ENCODE data around the gene MPPE1.

The MPPE1 gene

DNA sequence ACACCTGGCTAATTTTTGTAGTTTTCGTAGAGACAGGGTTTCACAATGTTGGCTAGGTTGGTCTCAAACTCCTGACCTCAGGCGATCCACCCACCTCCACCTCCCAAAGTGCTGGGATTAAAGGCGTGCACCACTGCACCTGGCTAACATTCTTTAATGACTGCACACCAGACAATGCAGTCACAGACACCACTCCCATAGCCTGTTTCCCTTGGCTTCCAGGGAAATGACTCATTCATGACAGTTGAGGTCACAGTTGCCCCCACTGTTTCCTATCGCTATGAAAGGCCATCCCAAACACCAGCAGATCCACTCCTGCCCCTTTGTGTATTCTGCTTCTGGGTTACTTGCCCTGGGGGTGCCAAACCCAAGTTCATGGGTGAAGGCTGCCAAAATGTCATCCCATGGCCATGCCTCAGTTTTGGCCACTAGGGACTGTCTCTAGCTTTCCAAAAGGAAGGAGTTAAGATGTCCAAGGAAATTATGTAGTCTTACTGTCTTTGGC, 48.2 kb downstream of the MPPE1 start:
- TF ChIP-seq GATA3 (IDR thresholded peaks at IDR 0.05; ENCODE audit: low read depth, low read length) (no peak), GATA2 (IDR thresholded peaks at IDR 0.05; ENCODE audit: low read depth, low read length) (no peak)

DNA sequence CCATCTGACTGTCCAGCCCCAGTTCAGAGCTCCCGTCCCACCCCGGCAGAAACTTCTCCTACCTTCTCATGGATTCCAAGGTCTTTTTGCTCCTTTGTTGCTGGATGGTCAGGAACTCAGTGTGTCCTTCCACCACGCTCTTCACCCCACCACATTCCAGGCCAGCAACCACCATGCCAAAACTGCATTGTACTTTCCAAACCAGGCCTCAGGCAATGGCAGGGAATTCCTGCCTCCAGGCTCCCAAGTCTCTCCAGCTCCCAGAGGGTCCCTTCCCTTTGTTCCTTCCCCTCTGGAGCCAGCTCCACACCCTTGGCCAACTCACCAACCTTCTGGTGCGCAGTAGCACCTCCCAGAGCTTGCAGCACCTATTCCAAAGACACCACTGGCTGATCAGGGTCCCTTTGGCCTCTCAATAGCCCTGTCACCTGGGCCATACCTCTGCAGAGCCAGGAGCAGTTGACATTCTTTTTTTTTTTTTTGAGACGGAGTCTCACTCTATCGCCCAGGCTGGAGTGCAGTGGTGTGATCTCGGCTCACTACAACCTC, 48.8 kb downstream of the MPPE1 start:
- TF ChIP-seq GATA2 (IDR thresholded peaks at IDR 0.05; ENCODE audit: low read depth, low read length) (no peak), GATA3 (IDR thresholded peaks at IDR 0.05; ENCODE audit: low read depth, low read length) (no peak)

- TF ChIP-seq GATA3 (IDR thresholded peaks at IDR 0.05; ENCODE audit: low read depth, low read length) (no peak), GATA2 (IDR thresholded peaks at IDR 0.05; ENCODE audit: low read depth, low read length) (no peak)
Observed at GRCh38 chr18:11857177-11857887, 50.8 kb downstream of the MPPE1 start.

- TF ChIP-seq GATA3 (IDR thresholded peaks at IDR 0.05; ENCODE audit: low read depth, low read length): no peak
- TF ChIP-seq GATA2 (IDR thresholded peaks at IDR 0.05; ENCODE audit: low read depth, low read length): no peak
Observed at GRCh38 chr18:11851806-11852337, 56.2 kb downstream of the MPPE1 start.

GRCh38 chr18:11851146-11851805, 56.8 kb downstream of the MPPE1 start, which contains the start of gene CHMP1B:
TSS of gene CHMP1B (plus strand) at chr18:11851413. CDS start at chr18:11851512, 99 bp downstream.
- TF ChIP-seq GATA3 (IDR thresholded peaks at IDR 0.05; ENCODE audit: low read depth, low read length): no peak
- TF ChIP-seq GATA2 (IDR thresholded peaks at IDR 0.05; ENCODE audit: low read depth, low read length): no peak

- TF ChIP-seq GATA3 (IDR thresholded peaks at IDR 0.05; ENCODE audit: low read depth, low read length): no peak
- TF ChIP-seq GATA2 (IDR thresholded peaks at IDR 0.05; ENCODE audit: low read depth, low read length): no peak
Observed at GRCh38 chr18:11850821-11851145, 57.3 kb downstream of the MPPE1 start.

DNA sequence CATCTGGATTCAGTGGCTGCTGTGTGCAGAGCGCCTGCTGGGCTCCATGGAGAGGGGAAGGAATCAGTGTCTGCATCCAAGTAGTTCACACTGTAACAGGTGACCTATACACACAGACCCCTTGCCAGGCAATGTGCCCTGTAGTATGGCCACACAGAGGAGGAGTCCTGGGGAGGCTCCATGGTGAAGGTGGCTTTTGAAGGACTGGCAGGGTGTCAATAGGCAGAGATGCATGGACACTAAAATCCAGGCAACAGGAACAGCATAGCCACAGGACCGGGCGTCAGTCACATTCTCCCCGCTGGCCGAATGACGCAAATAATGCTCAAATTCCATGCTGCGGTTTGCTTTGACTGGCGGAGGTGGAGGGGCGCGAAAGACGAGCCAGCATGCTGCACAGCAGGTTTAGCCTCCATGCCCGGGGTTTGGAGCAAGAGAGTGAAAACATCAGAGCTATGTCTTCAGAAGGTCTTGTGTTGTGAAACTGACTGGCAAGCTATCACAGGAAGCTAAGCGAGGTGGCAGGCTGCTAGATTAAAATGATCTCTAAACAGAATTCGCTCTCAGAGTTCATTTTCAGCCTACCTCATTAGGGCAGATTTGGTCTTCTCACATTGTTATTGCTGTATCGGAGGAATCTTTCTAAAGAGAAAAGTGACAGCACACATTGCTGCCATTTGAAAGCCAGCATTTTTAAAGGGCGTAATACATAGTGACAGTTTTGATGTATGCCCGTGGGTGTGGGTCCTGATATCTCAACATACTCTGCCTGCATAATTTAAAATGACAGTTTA, 58.1 kb downstream of the MPPE1 start:
- TF ChIP-seq GATA3 (IDR thresholded peaks at IDR 0.05; ENCODE audit: low read depth, low read length): no peak
- no peak for TF ChIP-seq GATA2 (IDR thresholded peaks at IDR 0.05; ENCODE audit: low read depth, low read length)

DNA sequence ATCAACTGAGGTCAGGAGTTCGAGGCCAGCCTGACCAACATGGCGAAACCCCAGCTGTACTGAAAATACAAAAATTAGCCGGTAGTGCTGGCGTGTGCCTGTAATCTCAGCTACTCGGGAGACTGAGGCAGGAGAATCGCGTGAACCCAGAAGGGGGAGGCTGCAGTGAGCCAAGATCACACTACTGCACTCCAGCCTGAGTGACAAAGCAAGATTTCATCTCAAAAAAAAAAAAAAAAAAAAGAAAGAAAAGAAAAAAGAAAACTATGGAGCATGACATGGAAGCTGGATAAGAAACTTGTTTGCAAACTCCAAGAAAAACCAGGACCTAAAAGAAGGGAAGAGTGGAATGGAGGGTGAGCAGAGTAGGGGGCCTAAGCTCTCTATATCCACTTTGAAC, 58.8 kb downstream of the MPPE1 start:
- TF ChIP-seq GATA3 (IDR thresholded peaks at IDR 0.05; ENCODE audit: low read depth, low read length): no peak

DNA sequence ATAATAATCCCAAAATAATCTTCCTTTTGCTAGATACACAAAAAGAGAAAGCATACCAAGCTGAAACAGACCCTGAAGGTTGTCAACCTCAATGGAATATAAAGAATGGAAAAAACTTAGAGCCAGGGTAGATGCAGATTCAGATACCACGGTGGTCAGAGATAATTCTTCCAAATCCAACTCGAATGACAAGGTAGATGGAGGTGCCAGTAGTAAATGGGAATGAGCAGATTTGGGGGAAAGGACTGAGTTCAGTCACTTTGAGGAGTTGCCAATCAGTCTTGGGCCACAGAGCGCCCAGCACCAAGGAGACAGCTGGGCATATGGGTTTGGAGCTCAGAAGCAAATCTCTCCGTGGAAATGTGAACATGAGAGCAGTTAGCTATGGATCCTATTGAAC, 60.3 kb downstream of the MPPE1 start:
- no peak for TF ChIP-seq GATA3 (IDR thresholded peaks at IDR 0.05; ENCODE audit: low read depth, low read length)
- TF ChIP-seq GATA2 (IDR thresholded peaks at IDR 0.05; ENCODE audit: low read depth, low read length): no peak

DNA sequence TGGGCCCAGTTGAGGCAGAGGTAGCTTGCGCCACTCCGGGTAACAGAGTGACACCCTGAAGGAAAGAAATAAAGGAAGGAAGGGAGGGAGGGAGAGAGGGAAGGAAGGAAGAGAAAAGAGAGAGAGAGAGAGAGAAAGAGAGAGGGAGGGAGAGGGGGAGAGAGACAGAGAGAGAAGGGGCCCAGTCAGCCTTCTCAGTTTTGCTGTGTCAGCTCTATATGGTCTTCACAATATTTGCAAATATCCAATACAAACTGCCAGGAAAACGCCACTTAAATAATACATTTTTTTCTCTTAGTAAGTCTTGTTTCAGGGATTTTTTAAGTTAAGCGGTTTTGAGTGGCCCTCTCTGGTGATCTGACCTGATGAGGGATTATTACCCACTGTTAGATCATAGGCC, 62.5 kb downstream of the MPPE1 start:
- TF ChIP-seq GATA2 (IDR thresholded peaks at IDR 0.05; ENCODE audit: low read depth, low read length): no peak

GRCh38 chr18:11844436-11844835, 63.7 kb downstream of the MPPE1 start:
- TF ChIP-seq GATA3 (IDR thresholded peaks at IDR 0.05; ENCODE audit: low read depth, low read length) (no peak), GATA2 (IDR thresholded peaks at IDR 0.05; ENCODE audit: low read depth, low read length) (no peak)

- no peak for TF ChIP-seq GATA3 (IDR thresholded peaks at IDR 0.05; ENCODE audit: low read depth, low read length)
- no peak for TF ChIP-seq GATA2 (IDR thresholded peaks at IDR 0.05; ENCODE audit: low read depth, low read length)
Observed at GRCh38 chr18:11842562-11842961, 65.6 kb downstream of the MPPE1 start.

GRCh38 chr18:11840493-11840892, 67.6 kb downstream of the MPPE1 start:
- TF ChIP-seq GATA3 (IDR thresholded peaks at IDR 0.05; ENCODE audit: low read depth, low read length) (no peak), GATA2 (IDR thresholded peaks at IDR 0.05; ENCODE audit: low read depth, low read length) (no peak)

- TF ChIP-seq GATA3 (IDR thresholded peaks at IDR 0.05; ENCODE audit: low read depth, low read length): no peak
- no peak for TF ChIP-seq GATA2 (IDR thresholded peaks at IDR 0.05; ENCODE audit: low read depth, low read length)
Observed at GRCh38 chr18:11839556-11839955, 68.6 kb downstream of the MPPE1 start.

Measured in SH-SY5Y (cell line).